NCI-H226 (cell line): ENCODE data around the gene PITX1.

Experiments used
- DNase-seq: peaks from one replicate; pipeline ENCODE4 v3.0.0-alpha.2; 2015

Gene PITX1

DNA sequence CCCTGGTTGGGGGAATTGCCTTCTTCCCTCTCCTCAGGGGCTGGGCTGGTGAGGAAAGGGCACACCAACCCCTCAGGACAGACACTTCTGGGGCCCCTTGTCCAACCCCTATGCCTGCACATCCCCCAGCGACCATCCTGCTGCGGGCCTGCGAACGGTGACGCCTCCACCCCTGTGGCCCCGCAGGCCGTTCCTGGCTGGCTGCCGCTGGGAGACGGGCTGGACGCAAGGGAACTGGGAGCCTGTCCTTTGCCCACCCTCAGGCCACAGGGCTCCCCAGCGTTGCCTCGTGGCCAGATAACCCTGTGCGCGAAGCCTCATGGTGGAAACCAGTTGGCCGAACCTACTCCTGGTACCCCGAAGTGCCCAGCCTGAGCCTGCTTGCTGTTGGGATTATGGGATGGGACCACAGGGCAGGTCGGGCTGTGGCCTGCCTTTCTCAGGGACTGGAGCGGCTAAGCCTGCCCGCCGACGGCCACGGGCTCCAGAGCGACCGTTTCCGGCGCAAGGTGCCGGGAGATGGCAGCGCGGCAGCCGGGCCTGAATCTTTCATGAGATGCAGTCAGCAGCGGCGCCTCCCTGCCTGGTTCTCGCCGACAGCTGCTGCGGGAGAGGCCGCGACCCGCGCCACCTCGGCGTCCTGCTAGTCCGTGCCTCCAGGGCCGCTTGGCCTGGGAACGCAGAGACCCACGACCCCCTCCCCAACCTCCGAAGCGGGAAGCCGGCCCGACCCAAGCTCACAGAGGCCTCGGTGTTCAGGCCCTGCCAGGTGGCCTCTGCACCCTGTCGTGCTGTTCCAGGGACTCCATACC, 6.5 kb upstream of the PITX1 start:
- DNase-seq, result no peak

DNA sequence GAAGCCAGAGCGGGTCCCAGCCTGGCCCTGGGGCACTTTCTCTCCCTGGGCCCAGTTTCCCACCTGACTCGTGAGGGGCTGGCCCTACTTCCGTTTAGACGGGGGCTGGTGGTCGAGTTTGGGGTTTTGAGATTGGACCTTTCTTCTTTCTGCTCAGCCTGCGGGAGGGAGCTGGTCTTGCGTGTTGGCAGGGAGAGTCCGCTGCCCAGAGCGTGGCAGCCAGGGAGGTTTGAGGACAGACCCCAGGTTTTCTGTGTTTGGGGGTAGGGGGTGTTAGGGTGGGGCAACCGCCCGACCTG, 6.0 kb upstream of the PITX1 start:
- no peak for DNase-seq

DNA sequence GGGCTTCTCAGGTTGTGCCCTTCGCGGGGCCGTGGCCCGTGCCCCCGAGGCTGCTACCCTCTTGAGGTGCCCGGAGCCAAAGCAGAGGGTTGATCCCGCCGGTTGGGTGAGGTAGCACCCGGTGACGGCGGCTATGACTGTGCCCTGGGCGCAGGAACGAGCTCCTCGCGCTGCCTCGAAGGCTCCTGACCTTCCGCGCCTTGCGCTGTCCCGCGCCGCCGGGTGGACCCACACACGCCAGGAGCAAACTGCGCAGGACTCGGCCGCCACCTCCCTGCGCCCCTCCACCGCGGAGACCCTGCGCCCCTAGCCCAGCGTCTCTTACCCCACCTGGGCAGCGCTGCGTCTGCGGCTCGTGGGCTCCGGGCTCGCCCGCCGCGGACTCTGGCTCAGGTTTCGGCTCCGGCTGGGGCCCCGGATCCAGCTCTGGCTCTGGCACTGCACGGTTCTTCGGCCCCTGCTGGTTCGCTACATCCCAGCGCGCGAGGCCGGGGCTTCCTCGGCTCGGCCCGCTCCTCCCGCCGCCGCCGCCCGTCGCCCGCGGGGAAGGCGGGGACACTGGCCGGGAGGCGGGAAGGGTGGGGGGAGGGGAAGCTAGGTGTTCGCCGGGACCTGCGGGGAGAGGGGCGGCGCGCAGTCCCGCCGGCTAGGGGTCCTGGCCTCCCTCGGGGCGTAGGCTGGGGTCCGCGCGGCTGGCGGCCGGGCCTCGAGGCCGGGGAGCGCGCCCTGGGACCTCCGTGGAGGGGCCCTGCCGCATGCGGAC, 5.4 kb upstream of the PITX1 start:
- no peak for DNase-seq

DNA sequence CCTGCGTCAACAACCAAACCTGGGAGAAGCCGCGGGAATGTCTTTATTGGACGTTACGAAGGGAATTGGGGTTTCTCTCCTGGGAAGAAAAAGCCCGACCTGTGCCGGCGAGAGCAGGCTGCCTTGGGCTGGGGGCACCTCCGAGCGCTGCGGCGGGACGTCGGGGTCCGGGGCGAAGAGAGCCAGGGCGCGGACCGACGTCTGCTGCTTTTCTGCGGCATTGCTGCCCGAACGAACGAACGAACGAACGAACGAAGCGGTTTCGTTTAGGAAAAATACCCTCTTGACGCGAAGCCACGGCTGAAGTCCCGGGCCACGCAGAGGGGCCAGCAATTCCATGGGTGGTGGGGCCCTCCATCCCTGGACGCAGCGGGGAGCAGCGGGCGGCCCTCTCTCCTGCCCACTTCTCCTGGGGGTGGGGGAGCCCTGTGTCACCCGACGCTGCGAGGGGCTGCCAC, 4.8 kb upstream of the PITX1 start:
- no peak for DNase-seq

DNA sequence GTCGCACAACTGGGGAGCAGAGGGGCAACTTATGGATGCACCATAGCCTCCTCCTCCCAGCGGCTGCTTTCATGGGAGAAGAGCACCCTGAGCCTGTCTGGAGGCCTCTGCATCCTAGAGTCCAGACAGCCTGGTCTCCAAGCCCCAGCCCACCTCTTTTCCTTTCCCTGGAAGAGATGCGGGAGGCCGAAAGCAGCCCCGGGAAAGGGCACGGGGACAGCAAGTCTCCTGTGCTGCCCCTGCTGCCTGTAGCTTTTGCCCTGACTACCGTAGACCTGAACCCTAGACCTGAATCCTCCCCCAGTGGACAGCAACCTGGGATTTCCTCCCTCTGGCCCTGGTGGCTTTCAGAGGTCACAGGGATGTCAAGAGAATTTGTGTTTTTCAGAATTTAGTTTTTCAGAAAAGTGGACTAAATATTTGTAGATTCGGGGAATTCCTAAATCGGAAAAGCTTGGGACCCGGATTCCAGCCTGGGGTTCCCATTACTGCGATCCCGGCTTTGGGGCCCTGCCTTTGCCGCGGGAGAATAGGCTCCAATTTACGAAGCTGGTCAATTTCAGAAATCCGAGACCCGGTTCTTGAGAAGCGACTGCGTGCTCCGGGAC, 4.3 kb upstream of the PITX1 start:
- no peak for DNase-seq

DNA sequence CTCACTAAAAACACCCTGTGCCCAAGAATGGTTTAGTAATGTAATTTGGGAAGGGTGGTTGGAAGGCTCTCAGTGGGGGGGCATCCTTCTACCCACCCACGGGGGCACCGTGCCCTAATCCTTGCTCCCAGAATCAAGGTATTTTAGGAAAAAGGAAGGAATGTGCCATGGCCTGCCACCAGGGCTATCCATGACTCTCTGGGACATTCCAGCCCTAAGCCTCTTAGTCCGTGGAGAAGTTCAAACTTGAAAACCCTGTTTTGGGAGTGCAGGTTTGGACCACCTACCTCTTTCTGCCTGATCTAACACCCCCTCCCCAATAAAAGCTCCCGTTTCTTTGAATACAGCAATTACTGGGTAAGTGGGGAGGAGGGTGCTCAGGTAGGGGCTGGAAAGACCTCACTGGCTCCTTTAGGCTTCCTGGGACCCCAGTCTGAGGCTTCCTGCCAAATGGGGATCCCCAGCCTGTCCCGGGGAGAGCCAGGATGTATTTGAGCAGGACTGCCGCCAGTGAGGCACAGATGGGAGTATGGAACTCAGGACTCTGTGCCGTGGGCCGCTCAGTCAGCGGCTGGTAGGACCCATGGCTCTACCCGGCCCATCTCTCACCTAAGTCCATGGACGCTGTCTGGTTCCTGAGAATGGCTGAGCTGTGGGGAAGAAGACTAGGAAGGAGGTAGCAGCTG, 3.6 kb upstream of the PITX1 start:
- DNase-seq, result no peak

DNA sequence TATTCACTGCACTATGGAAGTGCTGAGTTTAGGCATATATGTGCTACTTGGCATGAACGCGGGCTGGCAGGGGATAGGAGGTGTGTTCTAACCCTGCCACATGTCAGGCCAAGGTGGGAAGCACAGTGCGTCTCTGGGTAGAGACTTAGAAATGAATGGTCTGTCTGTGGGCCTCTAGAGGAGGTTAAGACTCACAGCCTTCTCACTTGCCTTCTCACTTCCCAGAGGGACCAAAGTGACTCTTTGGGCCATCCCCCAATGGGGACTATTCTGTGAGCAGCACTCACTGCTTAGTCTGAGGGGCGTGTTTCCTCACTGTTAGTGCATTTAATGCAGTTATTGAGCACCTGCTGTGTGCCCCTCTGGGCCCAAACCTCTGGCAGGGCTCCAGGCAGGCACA, 2.4 kb upstream of the PITX1 start:
- no peak for DNase-seq

DNA sequence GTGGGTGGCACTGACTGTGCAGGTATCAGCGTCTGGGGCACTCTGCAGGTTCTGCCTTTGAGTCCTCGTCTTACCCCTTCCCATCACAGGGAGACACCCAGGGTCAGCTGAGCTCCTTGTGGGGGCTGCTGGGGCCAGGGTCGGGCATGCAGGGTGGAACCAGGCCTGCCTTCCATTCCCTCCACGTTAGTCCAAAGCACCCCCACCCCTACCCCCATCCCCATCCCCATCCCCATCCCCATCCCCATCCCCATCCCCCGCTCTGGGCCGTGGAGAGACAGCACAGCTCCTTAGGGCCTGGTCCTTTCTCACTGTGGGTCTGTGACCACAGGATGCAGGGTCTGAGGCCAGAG, 1.6 kb upstream of the PITX1 start:
- DNase-seq, result no peak

DNA sequence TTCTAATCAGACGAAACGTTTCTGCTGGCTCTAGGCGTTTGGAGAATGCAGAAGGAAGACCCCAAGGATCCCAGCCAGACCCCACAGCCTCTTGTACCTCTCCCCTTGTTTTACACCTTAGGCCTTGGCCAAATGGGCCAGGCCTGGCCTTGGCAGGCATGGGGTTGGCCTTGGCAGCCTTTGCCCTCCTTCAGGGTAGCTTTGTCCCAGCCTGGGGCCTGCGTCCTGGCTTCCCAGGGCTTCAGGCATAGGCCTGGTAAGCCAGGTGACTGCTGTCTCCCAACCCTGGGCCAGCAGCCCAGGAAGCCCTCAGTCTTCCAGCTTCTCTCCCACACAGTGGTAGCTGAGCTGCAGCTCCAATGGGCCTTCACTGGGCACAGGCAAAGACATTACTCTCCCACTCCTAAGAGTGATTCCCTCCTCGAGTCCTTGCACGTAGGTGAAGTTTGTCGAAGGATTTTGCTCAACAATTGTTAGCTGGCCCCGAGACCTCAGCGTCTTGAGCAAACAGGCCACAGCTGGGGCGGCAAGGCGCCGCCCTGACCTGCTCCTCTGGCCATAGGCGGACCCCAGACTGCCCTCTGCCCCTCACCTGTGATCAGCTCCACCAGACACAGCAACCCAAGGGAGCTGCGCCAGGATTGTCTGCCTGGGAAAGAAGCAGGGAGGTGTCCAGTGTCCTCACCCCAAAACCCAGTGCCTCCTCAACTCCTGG, 1.1 kb upstream of the PITX1 start:
- peak; percentile 20 for DNase-seq

DNA sequence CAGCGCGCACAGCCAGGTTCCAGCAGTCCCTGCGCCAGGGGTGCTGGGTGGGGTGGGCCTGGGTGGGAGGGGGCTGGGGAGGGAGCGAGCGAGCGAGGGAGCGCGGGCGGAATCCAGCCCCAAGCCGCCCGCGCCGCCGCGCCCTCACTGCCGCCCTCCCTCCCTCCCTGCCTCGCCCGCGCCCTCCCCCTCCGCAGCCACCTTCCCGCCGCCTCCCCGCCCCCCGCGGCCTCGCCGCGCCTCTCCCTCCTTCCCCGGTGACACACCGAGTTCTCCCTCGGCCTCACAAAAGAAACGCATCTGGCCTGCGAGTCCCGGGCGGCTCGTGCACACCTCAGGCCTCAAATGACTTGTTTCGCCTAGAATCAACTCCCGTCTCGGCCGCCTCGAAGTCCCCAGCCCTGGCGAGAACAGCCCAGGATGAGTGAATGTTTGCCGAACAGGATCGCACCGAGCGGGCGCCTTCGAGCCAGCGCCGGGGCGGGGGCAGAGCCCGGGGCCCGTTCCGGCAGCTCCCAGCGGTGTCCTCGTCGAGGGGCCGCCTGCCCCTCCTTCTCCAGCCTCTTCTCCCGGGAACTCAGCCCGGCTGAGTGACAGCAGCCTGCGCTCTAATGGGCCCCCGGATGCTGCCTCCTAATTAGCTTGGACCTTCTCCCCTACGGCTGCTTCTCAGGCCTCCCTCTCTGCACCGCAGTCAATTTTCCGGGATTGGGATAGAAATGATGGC, 371 bp upstream of the PITX1 start:
- peak; percentile 45 for DNase-seq

DNA sequence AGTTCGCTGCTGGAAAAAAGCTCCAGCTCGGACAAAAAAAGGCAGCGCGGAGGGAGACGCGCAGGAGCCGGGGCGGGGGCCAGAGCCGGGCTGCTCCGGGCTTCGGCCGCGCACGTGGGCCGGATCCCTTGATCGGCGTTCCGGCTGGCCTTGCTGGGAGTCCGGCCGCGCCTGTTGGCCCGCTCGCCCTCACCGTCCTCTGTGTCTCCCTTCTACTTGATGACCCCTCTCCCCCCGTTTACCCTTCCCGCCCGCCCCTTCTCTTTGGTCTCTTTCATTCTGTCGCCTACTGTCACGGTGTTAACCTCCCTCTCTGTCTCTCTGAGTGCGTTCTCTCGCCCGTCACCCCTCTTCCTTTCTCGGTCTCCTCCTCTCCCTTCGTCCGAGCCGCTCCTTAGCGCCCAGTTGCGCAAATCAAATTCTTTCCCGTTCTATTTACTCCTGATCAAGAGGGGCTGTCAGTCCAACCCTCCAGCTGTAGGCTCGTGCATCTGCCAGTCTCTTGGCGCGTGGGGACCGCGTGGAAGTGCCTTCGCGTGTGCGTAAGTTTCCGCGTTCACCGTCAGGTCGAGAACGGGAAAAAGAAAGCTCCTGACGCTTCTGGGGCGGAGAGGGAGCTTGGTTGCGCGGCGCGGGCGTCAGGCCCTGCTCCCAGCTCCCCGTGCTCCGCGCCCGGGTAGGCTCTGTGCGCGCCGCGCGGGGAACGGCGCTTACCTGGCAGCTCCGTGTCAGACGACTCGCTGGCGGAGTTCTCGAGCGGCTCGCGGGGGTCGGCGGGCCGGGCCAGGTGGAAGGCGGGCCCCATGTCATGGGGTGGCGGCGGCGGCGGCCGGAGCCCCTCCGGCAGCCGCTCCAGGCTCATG, 798 bp downstream of the PITX1 start:
- no peak for DNase-seq

DNA sequence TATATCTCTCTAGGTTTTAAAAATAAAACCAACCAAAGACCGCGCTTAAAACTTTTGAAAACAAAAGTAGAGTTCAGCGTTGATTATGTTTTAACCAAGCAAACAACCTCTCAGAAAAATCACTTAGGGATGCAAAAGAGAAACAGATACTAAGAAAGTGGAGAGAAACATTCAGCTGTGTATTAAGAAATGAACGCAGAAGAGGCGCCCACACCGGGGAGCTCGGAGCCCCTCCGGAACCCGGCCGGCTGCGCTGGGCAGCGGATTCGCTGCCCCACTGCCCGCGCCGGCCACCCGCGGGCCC, 1.4 kb downstream of the PITX1 start:
- DNase-seq, result no peak

DNA sequence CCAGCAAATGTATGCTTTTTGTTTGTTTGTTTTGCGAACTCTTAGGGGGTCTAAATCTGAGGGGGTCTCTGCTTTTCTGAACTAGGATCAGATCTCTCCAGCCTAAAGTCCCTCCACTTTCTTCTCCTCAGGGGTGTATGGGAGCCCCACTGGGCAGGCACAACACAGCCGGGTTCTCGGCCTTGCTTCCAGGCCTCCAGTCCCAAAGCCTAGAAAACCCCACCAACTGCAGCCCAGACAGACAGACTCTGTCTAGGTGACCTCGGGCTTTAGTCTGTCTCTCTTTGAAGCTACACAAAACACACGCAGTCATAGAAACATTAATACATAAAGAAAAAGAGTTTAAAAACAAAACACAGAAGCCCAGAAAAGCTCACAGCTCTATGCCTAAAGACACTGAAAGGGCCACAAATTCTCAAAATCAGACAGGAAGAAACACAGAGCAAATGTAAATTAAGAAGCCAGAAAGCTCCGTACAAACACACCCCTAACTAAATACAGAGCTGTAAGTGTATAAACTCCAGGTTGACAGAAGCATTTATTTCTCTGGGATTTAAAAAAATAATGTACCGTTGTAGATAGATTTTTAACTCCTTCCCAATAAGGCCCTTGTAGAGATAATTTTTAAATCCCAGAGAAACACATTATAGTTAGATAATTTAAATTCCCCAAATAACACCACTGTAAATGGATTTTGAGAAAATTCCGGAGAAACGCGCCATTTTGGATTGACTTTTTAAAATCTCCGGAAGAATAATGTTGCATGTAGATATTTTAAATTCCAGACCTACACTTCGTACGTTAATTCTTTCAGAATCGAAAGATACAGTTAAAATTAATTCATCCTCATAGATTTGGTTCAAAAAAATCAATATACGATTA, 2.0 kb downstream of the PITX1 start:
- no peak for DNase-seq

DNA sequence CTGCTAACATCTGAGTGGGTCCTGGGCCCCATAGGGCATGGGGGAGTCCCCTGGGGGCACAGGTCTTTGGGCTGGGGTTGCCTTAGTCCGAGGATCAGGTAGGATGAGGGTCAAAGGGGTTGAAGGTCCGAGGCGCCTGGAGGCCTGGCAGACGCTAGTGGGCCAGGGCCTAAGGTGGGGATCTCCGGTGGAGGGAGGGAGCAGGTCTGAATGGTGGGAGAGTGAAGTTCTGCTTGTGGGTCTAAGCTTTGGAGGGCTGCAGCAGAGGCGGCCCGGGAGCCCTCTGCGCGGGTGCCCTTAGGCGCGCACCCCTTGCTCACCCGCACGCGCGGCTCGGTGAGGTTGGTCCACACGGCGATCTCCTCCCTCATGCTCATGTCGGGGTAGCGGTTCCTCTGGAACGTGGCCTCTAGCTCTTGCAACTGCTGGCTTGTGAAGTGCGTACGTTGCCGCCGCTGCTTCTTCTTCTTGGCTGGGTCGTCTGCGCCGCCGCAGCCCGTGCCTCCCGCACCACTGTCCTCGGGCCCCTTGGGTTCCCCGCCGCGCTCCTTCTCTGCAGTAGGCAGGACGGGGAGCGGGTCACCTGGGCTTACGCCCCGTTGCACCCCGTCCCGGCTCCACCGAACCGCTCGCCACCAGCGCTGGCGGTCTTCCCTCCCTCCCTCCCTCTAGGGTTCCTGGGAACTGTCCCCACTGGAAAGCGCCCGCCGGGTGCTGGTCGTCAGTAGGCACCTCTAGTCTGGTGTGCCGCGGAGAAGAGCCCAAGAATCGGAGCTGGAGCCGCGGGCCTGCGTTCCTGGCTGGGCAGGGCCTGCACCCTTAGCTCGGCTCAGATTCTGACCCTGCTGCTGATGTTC, 2.8 kb downstream of the PITX1 start:
- no peak for DNase-seq

DNA sequence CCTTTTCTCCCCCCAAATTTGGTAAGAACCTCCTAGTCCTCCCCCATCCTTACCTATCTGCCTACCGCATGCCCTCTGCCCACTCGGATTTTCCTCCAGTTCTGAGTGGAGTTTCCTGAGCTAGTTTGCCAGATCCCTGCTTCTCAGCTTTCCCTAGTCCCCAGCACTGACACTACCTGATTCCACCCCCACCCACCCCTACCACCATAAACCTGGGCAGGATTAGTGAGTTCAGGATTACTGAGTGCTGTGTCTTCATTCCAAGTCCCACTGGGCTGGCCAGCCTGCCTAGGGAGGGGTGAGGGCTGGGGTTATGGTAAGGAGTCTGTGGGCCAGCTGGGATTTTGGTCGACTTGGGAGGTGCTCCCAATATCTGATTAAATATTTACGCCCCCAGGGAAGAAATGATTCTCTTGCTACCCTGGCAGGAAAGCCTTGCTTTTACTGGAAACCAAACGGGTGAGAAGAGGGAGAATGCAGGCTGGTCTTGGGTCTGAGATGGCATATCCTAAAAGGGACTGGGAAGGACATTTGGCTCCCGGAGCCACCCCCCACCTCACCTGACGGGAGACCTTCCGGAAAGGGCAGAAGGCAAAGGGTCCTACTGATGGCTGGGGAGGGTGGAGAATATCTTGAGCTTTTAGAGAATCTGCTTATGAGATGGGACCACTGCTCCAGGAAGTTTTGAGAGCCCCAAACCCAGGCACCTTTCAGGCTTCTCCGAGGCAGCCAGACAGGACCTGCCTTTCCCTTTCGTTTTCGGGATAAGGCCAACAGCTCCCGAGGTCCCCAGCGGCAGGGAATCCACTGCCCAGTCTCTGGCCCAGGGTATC, 3.7 kb downstream of the PITX1 start:
- DNase-seq, result no peak

DNA sequence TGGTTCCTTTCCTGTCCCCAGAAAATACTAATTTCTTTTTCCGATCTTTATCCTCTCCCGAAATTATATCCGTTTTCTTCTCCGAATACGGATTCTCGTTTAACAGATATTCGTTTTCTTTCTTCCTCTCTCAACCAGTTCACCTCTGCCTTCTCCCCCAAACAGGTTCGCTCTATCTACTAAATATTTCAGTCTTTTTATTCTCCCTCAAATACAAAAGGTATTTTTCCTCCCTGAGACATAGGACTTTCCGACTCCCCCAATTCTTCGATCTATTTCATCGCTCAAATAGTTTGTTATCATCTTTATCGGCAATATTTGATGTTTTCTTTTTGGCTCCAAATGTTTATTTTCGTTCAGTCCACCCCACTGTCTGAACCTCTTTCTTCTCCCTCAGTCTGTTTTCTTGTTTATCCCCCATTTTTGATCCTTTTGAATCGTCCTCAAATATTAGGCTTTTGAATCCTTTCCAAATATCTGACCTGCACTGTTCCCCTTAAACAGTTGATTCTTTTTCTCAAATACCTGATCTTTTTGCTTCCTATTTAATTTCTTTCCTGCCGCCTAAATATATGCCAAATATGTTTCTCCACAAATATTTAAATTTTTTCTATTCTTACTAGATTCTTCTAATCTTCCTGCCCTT, 4.4 kb downstream of the PITX1 start:
- DNase-seq, result no peak

DNA sequence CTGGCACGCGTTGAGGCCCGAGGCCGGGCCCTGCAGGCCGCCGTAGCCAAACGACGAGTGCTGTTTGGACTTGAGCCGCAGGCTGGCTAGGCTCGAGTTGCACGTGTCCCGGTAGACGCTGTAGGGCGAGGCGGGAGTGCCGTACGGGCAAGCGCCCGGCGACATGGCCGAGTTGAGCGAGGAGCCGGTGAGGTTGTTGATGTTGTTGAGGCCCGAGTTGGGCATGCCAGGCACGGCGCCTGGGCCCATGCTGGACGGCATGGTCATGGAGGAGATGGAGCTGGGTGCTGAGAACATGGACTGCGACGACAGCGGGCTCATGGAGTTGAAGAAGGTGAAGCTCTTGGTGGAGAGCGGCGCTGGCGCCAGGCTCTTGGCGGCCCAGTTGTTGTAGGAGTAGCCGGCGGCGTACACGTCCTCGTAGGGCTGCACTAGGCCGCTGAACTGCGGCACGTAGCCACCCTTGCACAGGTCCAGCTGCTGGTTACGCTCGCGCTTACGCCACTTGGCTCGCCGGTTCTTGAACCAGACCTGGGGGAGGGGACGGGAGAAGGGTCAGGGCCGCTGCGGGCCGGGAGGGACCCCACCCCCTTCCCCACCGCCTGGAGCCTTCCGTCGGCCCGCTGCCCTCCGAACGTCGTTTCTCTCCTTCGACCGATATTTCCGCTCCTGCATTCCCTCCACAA, 5.1 kb downstream of the PITX1 start:
- no peak for DNase-seq
